EH (cell line): ENCODE results near the gene MAP7D3.
"Not testable (repeated sequence)": the region's sequence is repeated elsewhere in the genome, so short reads cannot be mapped to it uniquely, and the experiment has no call there.

Source experiments
- DNase-seq: peaks from one replicate; pipeline ENCODE4 v3.0.0-alpha.2; 2015; ENCODE audit warnings: low read depth

The MAP7D3 gene

DNA sequence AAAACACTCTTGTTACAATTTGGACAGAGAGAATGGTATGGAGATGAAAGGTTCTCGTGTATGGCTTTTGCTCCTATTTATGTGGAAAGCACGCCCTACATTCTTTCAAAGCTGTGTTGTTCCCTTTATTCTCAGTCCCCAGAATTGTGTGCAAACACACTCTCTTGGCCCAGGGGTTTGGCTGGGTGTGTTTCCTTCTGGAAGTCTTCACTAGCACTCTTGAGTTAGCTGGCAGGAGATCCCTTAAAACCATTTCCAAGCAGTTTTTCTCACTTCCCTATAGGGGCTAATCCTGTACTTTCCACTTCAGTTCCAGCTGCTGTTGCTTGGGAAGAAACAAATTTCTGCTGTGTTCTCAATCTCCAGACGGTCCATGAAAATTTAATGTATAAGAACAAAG lies 68.8 kb downstream of the MAP7D3 start:
- DNase-seq = no peak

DNA sequence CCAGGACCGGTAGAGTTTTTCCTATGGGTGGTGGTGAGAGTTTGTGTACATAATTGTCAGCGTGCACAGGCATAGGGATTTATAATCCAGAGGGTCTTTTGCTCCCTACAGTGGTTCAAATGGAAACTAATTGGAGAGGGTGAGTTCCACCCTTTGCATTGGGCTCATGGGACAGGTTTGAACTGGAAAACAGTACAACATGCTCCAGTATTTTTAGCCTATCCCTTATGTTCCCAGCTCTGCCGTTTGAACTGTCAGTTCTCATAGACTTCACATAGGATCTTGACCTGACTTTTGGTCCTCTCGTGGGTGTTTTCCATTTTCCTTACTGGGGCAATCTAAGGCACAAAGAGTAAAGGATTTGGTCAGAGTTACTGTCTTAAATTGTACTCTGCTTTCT lies 72.1 kb downstream of the MAP7D3 start:
- no peak for DNase-seq

DNA sequence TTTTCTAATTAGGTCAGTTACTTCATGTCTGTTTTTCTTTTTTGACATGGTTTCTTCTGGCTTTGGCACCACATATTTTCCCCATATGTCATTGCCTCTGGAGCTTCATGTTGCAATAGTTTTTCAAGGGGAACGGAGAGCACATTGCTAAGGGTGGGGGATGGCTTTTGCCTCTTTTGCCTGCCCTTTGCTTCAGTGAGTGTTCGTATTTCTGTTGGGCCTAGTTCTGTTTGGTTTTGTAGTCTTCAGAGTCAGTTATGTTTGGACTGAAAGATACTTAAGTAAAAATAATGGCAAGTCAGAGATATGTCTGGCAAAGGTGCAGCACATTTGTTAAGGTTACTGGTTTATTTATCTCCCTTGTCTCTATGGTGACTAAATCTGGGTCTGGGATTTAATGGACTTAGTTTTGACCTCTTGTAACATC lies 74.8 kb downstream of the MAP7D3 start:
- DNase-seq = peak; percentile 92

DNA sequence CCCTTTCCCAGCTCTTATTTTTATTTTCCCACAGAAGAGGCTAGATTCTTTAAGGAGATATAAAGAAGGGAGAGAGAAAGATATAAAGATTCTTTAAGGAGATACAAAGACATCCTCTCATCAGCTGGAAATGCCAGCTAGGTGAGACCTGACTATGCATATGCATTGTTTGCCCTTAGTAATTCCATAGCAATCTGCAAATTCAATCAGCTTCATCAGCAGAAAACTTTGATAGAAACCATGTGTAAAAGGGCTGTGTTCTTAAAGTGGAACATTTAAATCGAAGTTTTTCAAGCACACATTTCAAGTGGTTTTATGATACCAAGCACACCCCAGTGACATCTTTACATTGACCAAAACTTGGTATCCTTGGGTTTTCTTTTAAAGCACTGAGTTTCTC lies 79.8 kb downstream of the MAP7D3 start:
- DNase-seq = peak; percentile 18

DNA sequence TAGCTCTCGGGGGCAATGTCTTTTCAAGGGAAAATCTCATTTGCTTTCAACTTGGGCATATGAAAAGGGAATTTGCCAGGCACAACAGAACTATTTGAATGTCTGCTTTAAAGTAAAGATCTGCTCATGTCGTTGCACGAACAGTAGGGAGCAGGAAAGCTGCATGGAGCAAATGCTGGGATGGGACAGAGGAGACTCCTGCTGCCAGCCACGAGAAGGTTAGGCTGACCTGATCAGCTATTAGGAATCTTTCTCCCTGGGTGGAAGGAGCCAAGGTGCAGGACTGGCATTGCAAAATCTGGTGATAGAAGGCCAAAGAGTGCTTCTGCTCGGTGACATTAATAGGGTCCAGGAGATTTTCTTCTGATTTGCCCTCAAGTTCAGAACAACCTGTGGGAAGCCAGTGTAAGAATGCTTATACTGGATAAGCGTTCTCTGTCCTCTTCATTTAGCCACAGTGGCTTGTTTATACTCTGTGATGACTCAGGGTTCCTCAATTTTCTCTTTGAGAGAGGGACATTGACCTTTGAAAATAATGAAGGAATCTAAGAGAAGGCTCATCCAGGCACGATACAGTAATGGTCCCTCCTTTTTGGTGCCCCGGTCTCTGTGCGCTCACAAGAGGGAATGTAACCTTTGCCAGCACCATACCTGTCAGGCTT lies 80.9 kb downstream of the MAP7D3 start:
- DNase-seq = peak; percentile 75

DNA sequence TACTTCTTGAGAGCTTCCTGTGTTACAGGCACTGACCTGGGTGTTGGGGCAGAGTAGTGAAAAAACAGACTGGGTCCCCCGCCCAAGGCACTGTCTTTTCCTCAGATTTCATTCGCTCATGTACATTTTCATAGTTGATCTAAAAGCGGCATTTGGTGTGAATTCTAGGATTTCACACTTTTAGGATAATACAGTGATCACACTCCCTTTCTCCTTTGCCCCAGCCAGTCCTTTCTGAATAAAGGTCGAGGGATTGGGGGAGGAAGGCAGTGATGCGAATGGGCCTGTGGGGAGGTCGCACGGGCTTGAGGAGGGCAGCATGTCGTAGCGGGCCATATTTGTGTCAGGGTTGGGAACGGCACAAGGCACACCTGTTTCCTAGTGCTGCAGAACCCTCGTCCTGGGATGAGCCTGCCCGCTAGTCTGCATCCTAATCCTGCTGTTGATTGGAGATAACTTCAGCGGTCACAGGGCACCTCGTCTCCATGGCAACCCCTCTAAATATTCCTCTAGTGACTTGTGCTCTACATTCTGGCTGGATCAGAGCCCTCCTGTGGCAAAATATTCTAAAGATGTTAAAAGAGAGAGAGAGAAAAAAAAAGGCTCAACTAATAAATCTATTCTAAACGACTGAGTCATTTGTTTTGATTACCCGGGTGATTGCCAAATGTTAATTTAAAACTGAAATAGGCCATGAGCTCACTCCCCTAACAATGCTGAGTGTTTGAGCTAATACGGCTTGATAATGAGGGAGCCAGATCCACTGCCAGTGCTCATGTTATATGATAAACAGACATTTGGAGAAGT lies 82.1 kb downstream of the MAP7D3 start:
- peak; percentile 97 for DNase-seq

DNA sequence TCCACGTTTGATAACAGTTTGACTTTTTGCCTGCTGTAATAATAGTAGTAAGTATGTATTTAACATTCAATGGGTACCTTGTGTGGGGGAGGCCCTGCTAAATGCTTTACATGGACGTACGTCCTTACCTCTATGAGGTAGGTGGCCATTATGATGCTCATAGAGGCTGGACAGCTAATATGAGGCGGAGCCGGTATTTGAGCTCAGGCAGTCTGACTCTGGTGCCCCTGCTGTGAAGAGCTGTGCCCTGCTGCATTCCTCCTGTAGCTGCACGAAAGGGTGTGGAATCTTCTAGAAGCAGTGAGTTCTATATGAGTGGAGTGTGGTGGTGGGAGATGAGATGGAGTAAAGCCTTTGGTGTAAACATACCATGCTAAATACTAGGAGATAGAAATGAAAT lies 83.2 kb downstream of the MAP7D3 start:
- not testable (repeated sequence) for DNase-seq

DNA sequence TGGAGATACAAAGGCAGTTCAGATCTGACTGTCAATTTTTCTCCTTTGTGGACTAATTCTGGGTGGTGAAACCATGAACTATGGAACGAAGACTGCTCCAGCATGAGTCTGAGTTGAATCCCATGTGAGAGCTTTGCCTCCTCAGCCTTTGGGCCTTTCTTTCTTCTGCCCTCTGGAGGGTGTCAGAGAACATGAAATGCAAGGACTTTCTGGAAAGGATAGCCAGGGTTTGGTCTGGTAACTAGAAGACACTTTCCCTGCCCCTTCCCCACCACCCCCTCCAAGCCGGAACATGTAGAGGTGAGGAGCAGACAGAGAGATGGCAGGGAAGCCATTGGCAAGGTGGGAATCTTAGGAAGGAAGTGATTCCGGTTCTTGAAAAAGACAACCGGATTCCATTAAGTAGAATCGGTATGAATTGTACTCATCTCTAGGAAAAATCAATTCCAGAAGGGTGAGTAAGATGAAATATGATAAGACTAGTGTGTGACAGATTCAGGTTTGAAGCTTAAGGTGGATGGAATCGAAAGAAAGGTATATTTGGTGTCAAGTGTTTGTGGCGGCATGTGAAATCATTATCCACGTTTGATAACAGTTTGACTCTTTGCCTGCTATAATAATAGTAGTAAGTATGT lies 84.9 kb downstream of the MAP7D3 start:
- DNase-seq = peak; percentile 68

DNA sequence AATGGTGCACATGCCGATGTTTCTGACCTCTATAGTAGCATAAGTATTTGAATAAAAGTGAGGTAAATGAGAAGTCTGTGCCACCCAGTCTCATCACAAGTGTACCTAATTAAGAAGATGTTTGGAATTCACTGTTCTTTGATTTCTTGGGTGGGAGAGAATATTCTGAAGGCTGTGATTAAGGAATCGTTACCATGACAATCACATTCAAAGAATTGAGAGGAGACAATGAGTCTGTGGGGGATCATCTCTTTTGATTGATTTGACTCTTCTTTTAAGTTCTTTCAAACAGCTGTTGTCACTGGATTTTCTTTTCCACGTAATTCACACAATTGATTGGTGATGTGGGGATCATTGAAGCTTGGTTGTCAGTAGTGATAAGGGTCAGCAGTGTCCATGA lies 85.8 kb downstream of the MAP7D3 start:
- DNase-seq = no peak

DNA sequence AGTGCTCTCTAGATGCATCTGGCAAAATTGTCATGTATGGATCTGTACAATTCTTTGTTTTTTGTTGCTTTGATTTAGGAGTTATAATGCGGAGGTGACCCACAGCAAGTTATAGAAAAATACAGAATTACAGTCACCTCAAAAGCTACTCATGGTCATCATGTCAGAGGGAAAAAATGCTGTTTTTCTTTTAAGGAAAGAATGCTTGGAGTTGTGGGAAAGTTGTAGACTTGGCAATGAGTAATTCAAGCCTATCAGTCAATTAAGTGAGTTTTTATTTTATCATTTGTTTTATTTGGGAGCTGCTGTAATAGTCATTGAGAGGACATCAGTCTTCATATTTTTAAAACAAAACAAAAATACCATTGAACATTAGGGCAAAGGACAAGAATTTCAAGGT lies 87.5 kb downstream of the MAP7D3 start:
- peak; percentile 78 for DNase-seq
